ENCODE measurements around the gene CDC6.
"Not testable (repeated sequence)": the region's sequence is repeated elsewhere in the genome, so short reads cannot be mapped to it uniquely, and the experiment has no call there.

The CDC6 gene

DNA sequence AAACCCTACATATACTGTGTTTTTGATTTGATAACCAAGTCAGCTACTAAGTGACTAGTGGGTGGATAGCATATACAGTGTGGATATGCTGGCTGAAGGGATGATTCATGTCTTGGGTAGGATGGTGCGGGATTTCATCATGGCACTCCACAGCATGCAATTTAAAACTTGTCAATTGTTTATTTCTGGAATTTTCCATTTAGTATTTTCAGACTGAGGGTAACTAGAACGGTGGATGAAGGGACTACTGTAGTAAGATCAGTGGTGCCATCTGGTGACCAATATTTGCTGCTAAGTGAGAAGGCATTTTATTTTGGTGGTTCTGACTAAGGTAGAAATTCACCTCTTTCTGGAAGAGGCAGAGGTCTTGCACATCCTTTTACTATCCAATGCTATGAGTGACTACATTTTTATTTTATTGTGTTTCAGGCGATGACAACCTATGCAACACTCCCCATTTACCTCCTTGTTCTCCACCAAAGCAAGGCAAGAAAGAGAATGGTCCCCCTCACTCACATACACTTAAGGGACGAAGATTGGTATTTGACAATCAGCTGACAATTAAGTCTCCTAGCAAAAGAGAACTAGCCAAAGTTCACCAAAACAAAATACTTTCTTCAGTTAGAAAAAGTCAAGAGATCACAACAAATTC is 3.1 kb downstream of the CDC6 start:
- peak; percentile 23 for DNase-seq

DNA sequence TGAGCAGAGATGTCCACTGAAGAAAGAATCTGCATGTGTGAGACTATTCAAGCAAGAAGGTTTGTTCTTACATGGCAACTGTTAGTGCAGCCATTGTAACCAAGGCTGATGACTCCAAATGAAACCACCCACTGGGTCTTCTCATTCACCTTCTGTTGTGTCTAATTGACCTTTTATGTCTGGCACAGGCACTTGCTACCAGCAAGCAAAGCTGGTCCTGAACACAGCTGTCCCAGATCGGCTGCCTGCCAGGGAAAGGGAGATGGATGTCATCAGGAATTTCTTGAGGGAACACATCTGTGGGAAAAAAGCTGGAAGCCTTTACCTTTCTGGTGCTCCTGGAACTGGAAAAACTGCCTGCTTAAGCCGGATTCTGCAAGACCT is 3.6 kb downstream of the CDC6 start:
- DNase-seq, result no peak

DNA sequence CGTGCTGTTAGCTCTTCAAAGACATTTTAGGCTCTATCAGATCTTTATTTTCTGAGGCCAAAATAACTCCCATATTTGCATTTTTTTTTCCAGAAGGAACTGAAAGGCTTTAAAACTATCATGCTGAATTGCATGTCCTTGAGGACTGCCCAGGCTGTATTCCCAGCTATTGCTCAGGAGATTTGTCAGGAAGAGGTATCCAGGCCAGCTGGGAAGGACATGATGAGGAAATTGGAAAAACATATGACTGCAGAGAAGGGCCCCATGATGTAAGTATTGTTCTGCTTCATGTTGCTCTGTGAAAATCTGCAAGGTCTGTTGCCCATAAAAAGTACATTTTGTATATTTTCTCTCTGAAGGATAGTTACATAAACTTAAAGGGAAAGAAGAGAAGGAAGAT is 5.7 kb downstream of the CDC6 start:
- no peak for DNase-seq

DNA sequence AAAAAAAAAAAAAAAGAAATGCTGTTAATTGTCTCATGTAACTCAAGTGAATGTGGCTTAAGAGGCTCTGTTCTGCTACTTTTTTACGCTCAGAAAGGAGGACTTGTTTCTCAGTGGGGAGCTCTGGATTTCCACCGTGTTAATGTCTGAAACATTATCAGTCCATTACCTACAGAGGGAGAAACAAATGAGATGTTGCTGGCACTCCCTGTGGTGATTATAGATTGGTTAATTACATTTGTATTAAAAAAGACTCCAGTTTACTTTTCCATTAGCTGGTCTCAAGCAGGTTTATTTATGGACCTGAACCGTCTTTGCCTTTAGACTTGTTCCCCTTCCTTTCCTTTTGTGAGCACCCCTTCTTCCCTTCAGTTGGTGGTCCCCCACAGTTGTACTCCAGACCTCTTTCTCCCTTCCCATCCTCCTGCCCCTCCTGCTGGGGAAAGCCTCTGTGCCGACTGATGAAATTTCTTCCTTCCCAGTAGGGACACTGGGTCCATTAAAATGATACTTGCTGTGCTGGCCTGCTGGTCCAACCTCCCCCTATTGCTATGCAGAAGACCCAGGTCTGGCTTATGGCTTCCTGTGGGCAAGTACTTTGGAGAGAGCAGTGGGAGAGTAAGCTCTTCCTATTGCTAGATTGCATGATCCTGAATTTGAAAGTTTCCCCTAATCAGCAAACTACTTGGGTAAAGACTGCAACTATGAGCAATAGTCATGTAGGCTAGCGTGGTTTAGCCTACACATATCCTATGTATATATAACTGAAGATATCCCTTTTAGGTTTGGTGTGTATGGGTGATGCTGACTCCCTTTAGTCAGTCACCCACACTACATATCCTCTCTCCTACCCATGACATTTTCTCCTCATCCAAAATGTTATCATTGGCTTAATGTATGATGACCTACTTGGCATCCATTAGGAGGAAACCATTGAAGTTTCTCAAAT is 8.1 kb downstream of the CDC6 start:
- no peak for DNase-seq

DNA sequence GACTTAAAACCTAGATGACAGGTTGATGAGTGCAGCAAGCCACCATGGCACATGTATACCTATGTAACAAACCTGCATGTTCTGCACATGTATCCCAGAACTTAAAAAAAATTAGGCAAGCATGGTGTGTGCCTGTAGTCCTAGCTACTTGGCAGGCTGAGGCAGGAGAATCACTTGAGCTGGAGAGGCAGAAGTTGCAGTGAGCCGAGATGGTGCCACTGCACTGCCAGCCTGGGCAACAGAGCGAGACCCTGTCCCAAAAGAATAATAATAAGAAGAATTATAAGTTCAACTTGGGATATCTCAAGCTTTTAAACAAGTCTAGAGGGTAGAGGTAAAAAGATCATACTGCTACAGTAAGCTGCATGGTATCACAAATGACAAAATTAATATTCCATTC is 9.8 kb downstream of the CDC6 start:
- DNase-seq, result no peak

DNA sequence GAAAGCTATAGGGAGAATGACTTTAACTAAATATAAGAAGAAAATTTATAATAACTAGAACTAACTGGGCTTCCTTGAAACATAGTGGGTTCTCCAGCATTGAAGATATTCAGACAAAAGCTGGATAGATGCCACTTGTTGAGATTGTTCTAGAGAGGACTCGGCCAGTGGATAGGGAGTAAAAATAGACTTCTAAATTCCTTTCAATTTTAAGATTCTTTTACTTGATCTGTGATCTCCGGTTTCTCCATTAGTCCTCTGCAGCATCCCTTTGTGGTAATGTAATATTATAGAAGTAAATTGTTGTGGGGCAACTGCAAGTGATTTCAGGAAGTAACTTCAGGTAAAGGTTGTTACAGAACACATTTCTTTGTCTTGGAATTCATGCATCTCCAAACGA is 11.0 kb downstream of the CDC6 start:
- no peak for DNase-seq

DNA sequence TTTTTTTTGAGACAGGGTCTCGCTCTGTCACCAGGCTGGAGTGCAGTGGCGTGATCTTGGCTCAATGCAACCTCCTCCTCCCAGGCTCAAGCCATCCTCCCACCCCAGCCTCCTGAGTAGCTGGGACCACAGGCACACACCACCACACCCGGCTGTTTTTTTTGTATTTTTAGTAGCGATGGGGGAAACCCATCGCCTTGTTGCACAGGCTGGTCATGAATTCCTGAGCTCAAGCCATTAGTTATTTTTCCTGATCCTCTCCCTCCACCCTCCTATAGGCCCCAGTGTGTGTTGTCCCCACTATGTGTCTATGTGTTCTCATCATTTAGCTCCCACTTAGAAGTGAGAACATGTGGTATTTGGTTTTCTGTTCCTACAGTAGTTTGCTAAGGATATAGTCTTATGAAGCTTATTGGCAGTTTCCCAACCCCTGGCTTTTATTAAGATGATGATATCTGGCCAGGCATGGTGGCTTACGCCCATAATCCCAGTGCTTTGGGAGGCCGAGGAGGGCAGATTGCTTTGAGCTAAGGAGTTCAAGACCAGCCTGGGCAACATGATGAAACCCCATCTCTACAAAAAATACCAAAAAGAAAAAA is 11.6 kb downstream of the CDC6 start:
- DNase-seq, result not testable (repeated sequence)

DNA sequence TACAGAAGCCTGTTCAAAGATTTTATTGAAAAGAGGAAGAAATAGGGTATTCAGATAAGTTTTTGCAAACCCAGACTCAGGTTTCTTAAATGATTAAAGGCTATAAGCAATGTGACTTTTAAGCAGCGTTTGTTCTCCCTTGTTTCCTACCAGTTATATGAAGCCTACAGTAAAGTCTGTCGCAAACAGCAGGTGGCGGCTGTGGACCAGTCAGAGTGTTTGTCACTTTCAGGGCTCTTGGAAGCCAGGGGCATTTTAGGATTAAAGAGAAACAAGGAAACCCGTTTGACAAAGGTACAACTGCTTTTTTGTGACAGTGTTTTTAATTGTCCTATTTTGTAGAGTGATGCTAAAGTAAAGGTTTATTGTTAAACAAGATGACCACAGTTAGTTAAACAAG is 13.6 kb downstream of the CDC6 start:
- DNase-seq, result no peak

DNA sequence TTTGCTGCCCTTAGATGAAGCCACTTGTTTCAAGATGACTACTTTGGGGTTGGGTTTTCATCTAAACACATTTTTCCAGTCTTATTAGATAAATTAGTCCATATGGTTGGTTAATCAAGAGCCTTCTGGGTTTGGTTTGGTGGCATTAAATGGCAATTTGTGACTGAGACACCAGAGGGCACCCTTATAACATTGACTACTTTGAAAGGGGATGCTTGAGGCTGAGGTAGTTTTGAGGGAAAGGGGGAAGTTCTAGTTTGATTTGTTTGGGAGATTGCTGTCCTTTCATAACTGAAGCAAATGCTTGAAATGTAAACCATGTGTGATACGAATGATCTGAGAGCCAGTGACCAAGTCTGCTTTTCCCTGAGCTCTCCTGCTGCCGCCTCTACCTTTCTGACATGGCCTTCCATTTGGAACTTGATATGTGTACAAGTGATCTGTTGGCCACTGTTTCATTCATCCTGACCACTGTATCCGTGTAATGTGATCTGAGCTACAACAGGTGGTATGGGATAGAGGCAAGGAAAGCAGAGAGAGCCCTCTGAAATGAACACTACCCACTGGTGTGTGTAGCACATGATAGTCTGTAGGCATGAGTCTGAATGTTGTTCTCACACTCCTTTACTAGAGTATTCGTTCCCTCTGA is 15.5 kb downstream of the CDC6 start:
- DNase-seq, result peak; percentile 45

DNA sequence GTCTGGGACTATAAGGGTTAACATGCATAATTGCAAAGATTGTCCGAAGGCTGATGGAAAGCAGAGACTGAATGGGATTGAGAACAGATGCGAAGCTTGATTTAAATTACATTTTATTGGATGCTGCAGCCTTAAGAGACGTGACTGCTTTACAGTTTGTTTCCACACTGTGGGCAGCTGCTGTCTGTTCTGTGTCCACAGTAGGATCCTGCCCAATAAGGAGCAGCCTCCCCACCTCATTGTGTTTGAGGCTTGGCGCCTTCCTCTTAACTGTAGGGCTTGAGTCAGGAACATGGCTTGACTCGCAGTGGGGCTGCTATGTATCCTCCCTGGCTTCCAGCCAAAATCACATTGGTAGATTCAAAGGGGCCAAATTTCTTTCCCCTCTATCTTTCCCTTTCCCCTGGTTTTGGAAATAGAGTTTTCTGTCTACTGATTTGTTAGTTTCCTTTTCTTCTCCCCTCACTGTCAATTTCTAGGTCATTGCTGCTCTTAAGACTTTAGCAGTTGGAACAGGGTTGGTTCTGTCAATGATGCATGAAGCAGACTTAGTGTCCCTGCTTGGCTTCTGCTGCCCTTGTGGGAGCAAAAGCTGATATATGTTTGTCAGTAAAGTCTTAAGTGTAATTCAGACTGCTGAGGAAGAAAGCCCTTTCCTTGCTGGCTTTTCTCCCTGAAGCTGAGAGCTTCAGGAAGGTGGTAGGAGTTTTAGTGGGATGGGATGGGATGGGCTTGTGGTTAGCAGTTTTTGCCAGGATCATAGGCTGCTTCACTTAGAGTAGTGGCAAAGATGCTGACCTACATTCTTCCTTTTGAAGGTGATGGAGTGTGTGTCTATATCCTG is 16.3 kb downstream of the CDC6 start:
- DNase-seq, result peak; percentile 48

DNA sequence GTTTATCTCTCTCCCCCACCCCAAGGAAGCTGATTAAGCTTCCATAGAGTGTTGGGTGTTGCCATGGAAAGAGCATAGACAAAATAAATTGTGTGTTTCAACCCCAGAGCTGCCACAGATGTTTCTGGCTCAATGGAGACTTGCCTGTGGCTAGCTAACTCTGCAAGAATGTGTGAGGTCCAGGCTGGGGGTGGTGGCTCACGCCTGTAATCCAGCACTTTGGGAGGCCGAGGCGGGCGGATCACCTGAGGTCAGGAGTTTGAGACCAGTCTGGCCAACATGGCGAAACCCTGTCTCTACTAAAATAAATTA is 16.8 kb downstream of the CDC6 start:
- not testable (repeated sequence) for DNase-seq

DNA sequence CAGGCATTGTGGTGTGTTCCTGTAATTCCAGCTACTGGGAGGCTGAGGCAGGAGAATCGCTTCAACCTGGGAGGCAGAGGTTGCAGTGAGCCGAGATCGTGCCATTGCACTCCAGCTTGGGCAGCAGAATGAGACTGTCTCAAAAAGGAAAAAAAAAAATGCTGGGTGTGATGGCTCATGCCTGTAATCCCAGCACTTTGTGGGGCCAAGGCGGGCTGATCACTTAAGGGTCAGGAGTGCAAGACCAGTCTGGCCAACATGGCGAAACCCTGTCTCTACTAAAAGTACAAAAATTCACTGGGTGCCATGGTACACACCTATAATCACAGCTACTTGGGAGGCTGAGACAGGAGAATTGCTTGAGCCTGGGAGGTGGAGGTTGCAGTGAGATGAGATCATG is 17.2 kb downstream of the CDC6 start:
- DNase-seq, result not testable (repeated sequence)

DNA sequence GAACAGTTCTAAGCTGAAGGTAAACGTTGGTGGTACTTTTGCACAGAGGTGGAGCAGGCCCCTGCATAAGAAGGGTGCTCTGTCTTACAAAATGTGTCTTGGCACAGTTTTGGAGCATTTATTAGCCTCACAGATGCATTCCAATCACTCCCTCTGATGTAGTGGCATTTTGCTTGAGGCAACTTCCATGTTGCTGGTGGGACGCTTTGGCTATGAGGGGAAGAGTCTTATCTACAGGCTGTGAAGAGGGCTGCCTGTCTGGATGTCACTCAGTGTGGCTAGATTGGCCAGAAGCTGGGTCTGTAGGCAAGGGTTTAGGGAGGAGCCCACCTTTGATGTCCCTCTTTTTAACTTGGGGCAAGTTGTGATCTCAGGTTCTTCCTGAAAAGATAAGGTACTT is 18.7 kb downstream of the CDC6 start:
- DNase-seq, result no peak

DNA sequence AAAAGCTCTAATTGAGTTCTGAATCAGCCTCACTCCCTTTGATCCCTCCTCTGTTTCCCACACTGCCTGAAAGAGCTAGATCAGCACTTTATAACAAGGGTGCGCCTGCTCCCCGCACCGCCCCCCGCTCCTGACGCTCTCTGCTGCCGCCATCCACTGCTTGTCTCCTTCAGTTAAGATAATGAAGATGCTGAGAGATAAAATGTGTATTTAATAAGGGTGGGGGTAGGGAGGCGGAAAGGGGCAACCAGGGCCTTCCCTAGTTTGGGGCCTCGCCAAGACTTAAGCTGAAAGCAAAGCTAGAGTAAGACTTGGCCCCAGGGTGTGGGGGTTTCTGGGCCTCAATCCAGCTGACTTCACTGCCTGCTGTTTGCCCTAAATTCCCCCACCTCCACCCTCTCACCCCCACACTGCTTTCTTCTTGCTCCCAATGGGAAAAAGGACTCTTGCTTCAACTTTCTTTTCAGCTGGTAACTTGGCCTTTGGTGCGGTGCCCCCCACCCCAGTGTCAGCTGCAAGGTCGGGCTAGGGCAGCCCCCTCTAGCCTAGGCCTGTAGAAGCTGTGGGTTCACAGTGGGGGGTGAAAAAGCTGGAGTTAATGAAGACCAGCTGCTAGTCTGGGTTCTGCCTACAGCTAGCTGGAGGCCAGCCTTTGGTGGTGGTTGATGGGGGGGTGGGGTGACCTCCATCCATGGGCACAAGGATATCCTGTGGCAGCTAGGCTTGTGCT is 19.5 kb downstream of the CDC6 start:
- DNase-seq, result peak; percentile 66

DNA sequence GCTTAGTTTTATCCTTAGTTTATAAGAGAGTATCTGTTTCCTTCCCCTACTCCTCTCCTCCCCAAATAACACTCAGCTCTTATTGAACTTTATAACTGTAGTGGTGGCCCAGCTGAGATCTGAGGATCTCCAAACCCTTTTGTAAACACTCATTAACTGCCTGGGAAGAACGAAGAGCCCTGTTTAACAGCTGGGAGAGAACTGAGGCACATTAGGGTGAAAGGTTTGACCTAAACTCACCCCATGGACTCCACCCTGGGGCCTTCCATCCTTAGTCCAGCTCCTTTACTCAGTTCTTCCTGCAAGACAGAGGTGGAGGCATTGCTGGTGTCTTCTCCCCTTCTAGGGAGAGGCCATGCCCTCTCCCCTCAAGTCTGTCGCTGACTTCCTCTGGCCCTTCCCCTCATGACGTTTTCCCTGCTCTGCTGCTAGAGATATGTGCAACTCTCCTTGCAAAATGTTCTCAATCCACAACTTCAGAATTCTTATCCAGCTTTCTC is 20.1 kb downstream of the CDC6 start:
- no peak for DNase-seq

DNA sequence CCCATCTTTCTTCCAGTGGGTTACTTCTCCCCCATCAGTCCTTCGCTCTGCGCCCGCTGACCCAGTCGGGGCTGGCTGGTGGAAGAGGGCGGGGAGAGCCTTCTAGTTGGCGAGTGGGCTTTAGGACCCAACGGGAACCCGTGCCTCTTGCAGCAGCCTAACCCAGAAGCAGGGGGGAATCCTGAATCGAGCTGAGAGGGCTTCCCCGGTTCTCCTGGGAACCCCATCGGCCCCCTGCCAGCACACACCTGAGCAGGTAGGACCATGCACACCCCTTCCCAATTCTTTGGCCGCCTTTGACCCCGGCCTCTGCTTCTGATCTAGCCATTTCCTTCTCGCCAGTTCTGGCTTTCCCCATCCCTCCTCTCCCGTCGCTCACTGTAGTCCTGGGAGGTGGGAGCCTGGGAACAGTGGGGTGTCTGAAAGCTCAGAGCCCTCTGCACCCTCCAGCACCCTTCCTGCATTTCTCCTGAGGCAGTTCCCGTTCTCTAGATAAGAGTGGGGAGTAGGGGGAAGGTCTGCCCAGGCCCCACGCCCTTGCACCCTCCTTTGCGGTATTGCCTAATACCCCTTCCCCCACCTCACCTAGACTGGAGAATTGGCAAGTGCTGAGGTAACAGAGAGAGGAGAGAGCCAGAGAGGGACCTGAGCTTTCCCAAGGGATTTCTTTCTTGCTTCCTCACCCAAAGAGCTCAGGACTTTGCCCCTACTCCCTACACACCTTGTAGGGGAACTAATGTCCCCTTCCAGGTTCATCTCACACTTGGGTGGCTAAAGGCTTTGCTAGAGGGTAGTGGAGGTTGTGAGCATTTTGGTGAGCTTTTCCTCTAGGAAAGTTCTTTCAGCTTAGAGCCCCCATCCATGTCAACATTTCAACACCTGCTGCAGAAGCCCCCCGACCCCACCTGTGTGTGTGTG is 21.6 kb downstream of the CDC6 start, which contains the start of gene RARA:
Gene RARA (plus strand): TSS at position 150 of the 918 bp plus-strand sequence. CDS start 22,039 bp downstream, outside the sequence.
- peak; percentile 26 for DNase-seq

DNA sequence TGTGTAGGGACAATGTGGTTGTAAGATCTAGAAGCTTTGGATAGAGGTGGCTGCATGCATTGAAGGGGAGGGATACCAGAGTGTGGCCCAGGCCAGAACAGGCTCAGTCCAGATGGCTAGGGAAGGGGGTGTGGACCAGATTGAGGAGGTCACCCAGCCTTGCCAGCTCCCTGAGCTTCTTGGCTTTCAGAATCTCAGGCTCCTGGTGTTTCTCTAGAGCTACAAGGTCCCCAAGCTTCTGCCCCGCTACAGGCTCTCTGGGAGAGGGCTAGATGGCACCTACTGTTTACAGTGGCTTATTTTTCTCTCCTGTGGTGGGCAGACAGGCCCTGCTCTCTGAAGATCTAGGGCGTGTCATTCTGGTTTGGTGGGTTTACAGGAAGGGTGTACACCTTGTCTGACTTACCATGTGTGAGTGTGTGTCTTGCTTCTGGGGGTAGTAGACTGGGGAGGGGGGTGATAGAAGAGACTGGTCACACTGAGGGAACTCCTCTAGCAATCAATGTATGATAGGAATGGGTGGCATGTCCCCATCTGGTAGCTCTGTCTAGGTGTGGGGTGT is 22.4 kb downstream of the CDC6 start:
- DNase-seq, result no peak

DNA sequence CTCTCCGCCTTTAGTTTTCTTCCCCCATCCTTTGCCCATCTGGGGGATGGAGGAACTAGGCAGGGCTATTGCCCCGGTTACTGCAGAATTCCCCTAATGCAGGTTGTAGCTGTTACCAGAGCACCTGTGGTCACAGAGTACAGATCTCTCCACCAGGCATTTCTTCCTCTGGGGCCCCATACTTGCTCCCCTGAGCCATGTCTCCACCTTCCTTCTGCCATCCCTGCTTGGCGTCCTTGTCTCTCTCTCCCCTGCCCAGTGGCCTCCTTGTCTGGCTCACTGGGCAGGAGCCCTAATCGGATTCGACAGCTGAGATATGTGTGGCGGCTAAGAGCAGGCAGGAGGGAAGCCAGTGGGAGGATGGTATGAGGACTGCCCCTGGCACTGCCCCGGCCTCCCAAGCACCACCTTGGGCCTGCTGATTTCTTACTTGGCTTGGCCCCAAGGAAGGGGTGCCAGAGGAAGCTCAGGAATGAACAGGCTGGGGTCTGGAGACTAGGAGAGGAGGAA is 23.3 kb downstream of the CDC6 start:
- no peak for DNase-seq

DNA sequence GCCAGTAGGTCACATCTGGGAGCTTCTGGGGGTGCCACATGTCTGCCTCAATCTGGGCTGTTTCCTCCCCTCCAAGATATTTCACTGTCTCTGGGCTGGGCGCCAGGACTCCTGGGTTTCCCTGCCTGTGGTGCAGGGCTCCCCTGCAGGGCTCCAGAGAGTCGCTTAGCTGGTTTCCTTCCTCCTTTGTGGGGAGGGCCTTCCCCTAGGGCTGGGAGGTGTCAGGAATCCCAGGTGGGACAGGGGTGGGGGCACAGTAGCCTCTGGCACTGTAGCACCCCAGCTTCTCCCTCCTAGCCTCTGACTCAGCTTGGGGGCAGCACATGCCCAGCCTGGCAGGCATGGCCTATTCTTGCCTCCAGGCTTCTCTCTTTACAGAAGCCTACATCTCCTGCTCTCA is 23.9 kb downstream of the CDC6 start:
- DNase-seq, result no peak
